ENCODE results near the gene PAMR1.

DNA sequence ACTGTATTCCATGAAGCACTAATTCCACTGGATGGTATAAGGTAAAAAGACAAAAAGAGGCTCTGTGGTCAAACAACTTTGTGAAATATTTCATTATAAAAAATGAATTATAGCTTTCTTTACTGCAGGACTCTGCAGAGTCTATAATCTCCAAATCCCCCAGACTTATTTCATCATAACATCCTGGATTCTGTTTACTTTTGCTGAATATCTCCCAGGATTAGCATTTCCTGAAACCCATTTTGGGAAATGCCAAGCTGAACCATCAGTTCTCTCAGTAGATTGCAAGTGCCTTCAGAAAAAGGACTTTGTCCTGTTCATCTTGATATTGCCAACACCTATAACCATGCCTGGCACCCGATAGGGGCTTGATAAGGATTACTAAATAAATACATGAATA lies 7.9 kb downstream of the PAMR1 start:
- no peak for TF ChIP-seq CTCF (IDR thresholded peaks at IDR 0.05)
- no peak for TF ChIP-seq EP300 (IDR thresholded peaks at IDR 0.05)
- TF ChIP-seq POLR2AphosphoS5 (IDR thresholded peaks at IDR 0.05), result no peak

All from esophagus muscularis mucosa (tissue), 4 donors.